Neural progenitor cell (in vitro differentiated cells): Measurements from ENCODE around the gene KCNQ1.
A peak's percentile ranks its signal among the peaks of the same experiment; 100 is the strongest.

ENCODE experiments used
- EZH2 ChIP-seq: fragments of 200-600 bp; sonication (generic); IDR thresholded peaks from 2 replicates; pipeline ENCODE4 v1.6.1; 2017; ENCODE audit warnings: antibody characterized with exemption, mild to moderate bottlenecking, moderate library complexity
- TF ChIP-seq, protein P1 (sequence below): fragments of 200-600 bp; sonication (generic); IDR thresholded peaks from 2 replicates; pipeline ENCODE4 v1.5.1; 2017; ENCODE audit warnings: antibody characterized with exemption, mild to moderate bottlenecking

- TF ChIP-seq, protein P1, sequence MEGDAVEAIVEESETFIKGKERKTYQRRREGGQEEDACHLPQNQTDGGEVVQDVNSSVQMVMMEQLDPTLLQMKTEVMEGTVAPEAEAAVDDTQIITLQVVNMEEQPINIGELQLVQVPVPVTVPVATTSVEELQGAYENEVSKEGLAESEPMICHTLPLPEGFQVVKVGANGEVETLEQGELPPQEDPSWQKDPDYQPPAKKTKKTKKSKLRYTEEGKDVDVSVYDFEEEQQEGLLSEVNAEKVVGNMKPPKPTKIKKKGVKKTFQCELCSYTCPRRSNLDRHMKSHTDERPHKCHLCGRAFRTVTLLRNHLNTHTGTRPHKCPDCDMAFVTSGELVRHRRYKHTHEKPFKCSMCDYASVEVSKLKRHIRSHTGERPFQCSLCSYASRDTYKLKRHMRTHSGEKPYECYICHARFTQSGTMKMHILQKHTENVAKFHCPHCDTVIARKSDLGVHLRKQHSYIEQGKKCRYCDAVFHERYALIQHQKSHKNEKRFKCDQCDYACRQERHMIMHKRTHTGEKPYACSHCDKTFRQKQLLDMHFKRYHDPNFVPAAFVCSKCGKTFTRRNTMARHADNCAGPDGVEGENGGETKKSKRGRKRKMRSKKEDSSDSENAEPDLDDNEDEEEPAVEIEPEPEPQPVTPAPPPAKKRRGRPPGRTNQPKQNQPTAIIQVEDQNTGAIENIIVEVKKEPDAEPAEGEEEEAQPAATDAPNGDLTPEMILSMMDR, result no peak
- TF ChIP-seq EZH2, result peak; percentile 53
These were observed 425.0 kb downstream of the KCNQ1 start for GRCh38 chr11:2869561-2870427.
